HepG2 (cell line): ENCODE data around the gene C3orf18. TPM values are rescaled to one million over a fixed set of nuclear protein-coding genes. Genes with fewer than 3 reads are reported as not detected.

Experiments used
- ARNT2 ChIP-seq: sonication (generic); formaldehyde crosslinking; IDR thresholded peaks from 2 replicates; pipeline ENCODE4 v1.8.0; 2022; ENCODE audit warnings: mild to moderate bottlenecking, low read depth, missing genetic modification reagents, moderate library complexity
- CEBPB ChIP-seq: IDR thresholded peaks from 2 replicates; pipeline ENCODE4 v1.6.1; 2011; ENCODE audit warnings: low read depth, low read length, improper control_type of control experiment, borderline replicate concordance
- CREBL2 ChIP-seq: sonication (generic); formaldehyde crosslinking; IDR thresholded peaks from 2 replicates; pipeline ENCODE4 v1.8.1; 2023; ENCODE audit warnings: missing genetic modification reagents, mild to moderate bottlenecking, borderline replicate concordance
- DPF2 ChIP-seq: sonication (generic); formaldehyde crosslinking; IDR thresholded peaks from 2 replicates; pipeline ENCODE4 v1.4.0; 2020; ENCODE audit warnings: mild to moderate bottlenecking, low read depth, missing genetic modification reagents, borderline replicate concordance
- DR1 ChIP-seq: sonication (generic); formaldehyde crosslinking; IDR thresholded peaks from 2 replicates; pipeline ENCODE4 v1.8.0; 2021; ENCODE audit warnings: mild to moderate bottlenecking, missing genetic modification reagents, inconsistent platforms
- KDM5A ChIP-seq: fragments of 200-600 bp; sonication (generic); IDR thresholded peaks from 2 replicates; pipeline ENCODE4 v1.7.0; 2018; ENCODE audit warnings: antibody characterized with exemption, mild to moderate bottlenecking, low read length, borderline replicate concordance
- MTERF4 ChIP-seq: sonication (generic); formaldehyde crosslinking; IDR thresholded peaks from 2 replicates; pipeline ENCODE4 v1.8.0; 2023; ENCODE audit warnings: mild to moderate bottlenecking, missing genetic modification reagents
- MXD1 ChIP-seq: sonication (generic); formaldehyde crosslinking; IDR thresholded peaks from 2 replicates; pipeline ENCODE4 v1.4.0; 2020; ENCODE audit warnings: mild to moderate bottlenecking, missing genetic modification reagents
- MXI1 ChIP-seq: IDR thresholded peaks from 3 replicates; pipeline ENCODE4 v1.6.1; 2012; ENCODE audit warnings: low read depth, low read length, inconsistent platforms, borderline replicate concordance
- PHF5A ChIP-seq: IDR thresholded peaks from one replicate; pipeline ENCODE4 v1.6.1; 2018; ENCODE audit warnings: low read depth, missing genetic modification reagents; ENCODE audit not compliant: unreplicated experiment
- SIX1 ChIP-seq: sonication (generic); formaldehyde crosslinking; IDR thresholded peaks from 2 replicates; pipeline ENCODE4 v1.4.0; 2020; ENCODE audit warnings: missing genetic modification reagents, borderline replicate concordance
- SOX6 ChIP-seq, 2 experiments: fragments of 450-650 bp in 1 of 2; sonication (generic) in 1 of 2; formaldehyde crosslinking in 1 of 2; IDR thresholded peaks; 2 replicates each; pipeline versions ENCODE4 v1.4.0 to v1.6.1; 2017 to 2020; ENCODE audit warnings: antibody characterized with exemption in 1 of 2, mild to moderate bottlenecking in 1 of 2, missing genetic modification reagents in 1 of 2
- SP4 ChIP-seq: sonication (generic); formaldehyde crosslinking; IDR thresholded peaks from 2 replicates; pipeline ENCODE4 v1.8.1; 2023; ENCODE audit warnings: mild to moderate bottlenecking, missing genetic modification reagents
- THAP11 ChIP-seq: IDR thresholded peaks from 2 replicates; pipeline ENCODE4 v1.6.1; 2016; ENCODE audit warnings: missing biosample characterization, missing genetic modification reagents
- ZBTB20 ChIP-seq: sonication (generic); formaldehyde crosslinking; IDR thresholded peaks from 2 replicates; pipeline ENCODE4 v1.8.1; 2023; ENCODE audit warnings: missing genetic modification reagents, low read depth, mild to moderate bottlenecking, borderline replicate concordance
- ZNF24 ChIP-seq: fragments of 450-650 bp; IDR thresholded peaks from 2 replicates; pipeline ENCODE4 v1.6.1; 2017; ENCODE audit warnings: antibody characterized with exemption, mild to moderate bottlenecking
- ZNF350 ChIP-seq: sonication (generic); formaldehyde crosslinking; IDR thresholded peaks from 2 replicates; pipeline ENCODE4 v1.4.0; 2020; ENCODE audit warnings: mild to moderate bottlenecking, low read depth, missing genetic modification reagents, borderline replicate concordance
- ZNF557 ChIP-seq: sonication (generic); formaldehyde crosslinking; IDR thresholded peaks from 2 replicates; pipeline ENCODE4 v1.4.0; 2020; ENCODE audit warnings: missing genetic modification reagents
- ZNF747 ChIP-seq: sonication (generic); formaldehyde crosslinking; IDR thresholded peaks from 2 replicates; pipeline ENCODE4 v1.8.1; 2023; ENCODE audit warnings: missing genetic modification reagents, mild to moderate bottlenecking, borderline replicate concordance
- ZNF766 ChIP-seq: sonication (generic); formaldehyde crosslinking; IDR thresholded peaks from 2 replicates; pipeline ENCODE4 v1.5.0; 2020; ENCODE audit warnings: missing genetic modification reagents, borderline replicate concordance
- polyA plus RNA-seq, 8 experiments: library from polyadenylated mRNA; depleted of rRNA in 3 of 8; stranded (reverse) in 7 of 8; unstranded in 1 of 8; fragments of >200 nt; fragmentation: Illumina TruSeq in 4 of 8; extraction: Trizol in 4 of 8; gene quantifications; 2 replicates each; pipeline versions ENCODE4 v1.2.1 to v1.2.3, GENCODE V29; 2011 to 2016; ENCODE audit warnings: low read depth in 4 of 8, missing spikeins in 1 of 8, mixed read lengths in 1 of 8; ENCODE audit not compliant: insufficient read depth in 1 of 8
- total RNA-seq, 5 experiments: library from RNA; depleted of rRNA; stranded (reverse); fragments of >200 nt; fragmentation: Illumina TruSeq; extraction: Trizol; gene quantifications; 2 replicates each; pipeline ENCODE4 v1.2.3, GENCODE V29; 2016; ENCODE audit warnings: low read depth in 1 of 5
- TF ChIP-seq, protein P1 (sequence below): sonication (generic); formaldehyde crosslinking; IDR thresholded peaks from 2 replicates; pipeline ENCODE4 v1.9.0; 2021; ENCODE audit warnings: mild to moderate bottlenecking, missing genetic modification reagents

The C3orf18 gene
- total and polyA plus RNA-seq, 2 of the 13 experiments (the other 11 are each of a cell fraction or from before 2014, with no cell fraction given) = 1.6 to 4.8 TPM

DNA sequence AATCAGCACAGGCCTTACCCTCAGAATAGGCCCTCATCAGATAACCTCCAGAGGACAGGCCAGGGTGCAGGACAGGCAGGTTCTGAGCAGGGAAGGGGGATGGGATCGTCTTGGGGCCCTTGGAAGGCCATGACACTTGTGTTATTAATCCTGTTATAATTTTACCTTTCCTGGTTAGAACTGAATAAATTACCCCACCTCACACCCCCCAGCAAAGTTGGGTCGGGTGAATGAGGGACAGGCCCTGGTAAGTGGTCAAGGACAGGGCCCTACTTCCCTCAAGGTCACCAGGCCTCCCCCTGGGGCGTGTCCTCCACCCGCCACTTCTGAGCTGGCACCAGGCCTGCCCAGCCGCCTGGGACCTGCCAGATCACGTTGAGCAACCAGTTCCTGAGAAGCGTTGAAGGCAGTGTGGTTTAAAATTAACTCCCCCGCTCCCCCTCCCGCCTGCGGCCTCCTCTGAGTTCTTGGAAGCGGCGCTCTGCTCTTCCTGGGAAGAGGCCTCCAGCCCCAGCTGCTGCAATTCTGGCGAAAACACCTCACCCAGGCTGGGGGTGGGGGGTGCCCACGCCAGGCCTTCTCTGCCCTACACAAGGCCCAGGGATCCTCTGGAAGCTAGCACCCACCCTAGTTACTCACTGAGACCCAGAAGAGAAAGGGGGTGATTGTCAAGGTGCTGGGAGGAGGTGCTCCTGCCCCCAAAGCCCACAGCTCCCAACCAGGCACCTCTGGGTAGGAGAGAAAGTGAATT lies 33.5 kb upstream of the C3orf18 start (continued):
- TF ChIP-seq, protein P1, sequence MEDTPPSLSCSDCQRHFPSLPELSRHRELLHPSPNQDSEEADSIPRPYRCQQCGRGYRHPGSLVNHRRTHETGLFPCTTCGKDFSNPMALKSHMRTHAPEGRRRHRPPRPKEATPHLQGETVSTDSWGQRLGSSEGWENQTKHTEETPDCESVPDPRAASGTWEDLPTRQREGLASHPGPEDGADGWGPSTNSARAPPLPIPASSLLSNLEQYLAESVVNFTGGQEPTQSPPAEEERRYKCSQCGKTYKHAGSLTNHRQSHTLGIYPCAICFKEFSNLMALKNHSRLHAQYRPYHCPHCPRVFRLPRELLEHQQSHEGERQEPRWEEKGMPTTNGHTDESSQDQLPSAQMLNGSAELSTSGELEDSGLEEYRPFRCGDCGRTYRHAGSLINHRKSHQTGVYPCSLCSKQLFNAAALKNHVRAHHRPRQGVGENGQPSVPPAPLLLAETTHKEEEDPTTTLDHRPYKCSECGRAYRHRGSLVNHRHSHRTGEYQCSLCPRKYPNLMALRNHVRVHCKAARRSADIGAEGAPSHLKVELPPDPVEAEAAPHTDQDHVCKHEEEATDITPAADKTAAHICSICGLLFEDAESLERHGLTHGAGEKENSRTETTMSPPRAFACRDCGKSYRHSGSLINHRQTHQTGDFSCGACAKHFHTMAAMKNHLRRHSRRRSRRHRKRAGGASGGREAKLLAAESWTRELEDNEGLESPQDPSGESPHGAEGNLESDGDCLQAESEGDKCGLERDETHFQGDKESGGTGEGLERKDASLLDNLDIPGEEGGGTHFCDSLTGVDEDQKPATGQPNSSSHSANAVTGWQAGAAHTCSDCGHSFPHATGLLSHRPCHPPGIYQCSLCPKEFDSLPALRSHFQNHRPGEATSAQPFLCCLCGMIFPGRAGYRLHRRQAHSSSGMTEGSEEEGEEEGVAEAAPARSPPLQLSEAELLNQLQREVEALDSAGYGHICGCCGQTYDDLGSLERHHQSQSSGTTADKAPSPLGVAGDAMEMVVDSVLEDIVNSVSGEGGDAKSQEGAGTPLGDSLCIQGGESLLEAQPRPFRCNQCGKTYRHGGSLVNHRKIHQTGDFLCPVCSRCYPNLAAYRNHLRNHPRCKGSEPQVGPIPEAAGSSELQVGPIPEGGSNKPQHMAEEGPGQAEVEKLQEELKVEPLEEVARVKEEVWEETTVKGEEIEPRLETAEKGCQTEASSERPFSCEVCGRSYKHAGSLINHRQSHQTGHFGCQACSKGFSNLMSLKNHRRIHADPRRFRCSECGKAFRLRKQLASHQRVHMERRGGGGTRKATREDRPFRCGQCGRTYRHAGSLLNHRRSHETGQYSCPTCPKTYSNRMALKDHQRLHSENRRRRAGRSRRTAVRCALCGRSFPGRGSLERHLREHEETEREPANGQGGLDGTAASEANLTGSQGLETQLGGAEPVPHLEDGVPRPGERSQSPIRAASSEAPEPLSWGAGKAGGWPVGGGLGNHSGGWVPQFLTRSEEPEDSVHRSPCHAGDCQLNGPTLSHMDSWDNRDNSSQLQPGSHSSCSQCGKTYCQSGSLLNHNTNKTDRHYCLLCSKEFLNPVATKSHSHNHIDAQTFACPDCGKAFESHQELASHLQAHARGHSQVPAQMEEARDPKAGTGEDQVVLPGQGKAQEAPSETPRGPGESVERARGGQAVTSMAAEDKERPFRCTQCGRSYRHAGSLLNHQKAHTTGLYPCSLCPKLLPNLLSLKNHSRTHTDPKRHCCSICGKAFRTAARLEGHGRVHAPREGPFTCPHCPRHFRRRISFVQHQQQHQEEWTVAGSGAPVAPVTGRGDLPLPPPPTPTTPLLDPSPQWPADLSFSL = no peak
- TF ChIP-seq SOX6 (IDR thresholded peaks at IDR 0.05) (no peak), SOX6 (CRISPR knock-in tag; IDR thresholded peaks at IDR 0.05) (peak; percentile 81), KDM5A (no peak), PHF5A (no peak), ARNT2 (CRISPR knock-in tag) (peak; percentile 86; the same call in 1 of the 2 replicates), DR1 (CRISPR knock-in tag) (0 out of 2 replicates have a peak, but pooled peaks have one; percentile 41), ZNF557 (no peak), CREBL2 (CRISPR knock-in tag) (no peak), SIX1 (CRISPR knock-in tag) (no peak), SP4 (CRISPR knock-in tag) (peak; percentile 66), THAP11 (CRISPR knock-in tag) (peak; percentile 76), CEBPB (peak; percentile 94), ZNF766 (CRISPR knock-in tag) (peak; percentile 82; the same call in 1 of the 2 replicates), ZBTB20 (peak; percentile 45; the same call in 1 of the 2 replicates), ZNF747 (CRISPR knock-in tag) (peak; percentile 95), MTERF4 (CRISPR knock-in tag) (peak; percentile 70; the same call in 1 of the 2 replicates), MXD1 (CRISPR knock-in tag) (peak; percentile 34; the same call in 1 of the 2 replicates), DPF2 (CRISPR knock-in tag) (peak; percentile 63; the same call in 1 of the 2 replicates), ZNF350 (CRISPR knock-in tag) (peak; percentile 82), ZNF24 (no peak), MXI1 (peak; percentile 62; the same call in 1 of the 3 replicates)
